Stimulated activated CD4-positive, alpha-beta T cell treated with anti-CD3 and anti-CD28 coated beads, Interleukin-2, amount 100 ng/mL, for 4 hours (primary cell): ENCODE measurements around the gene KIFC3.
"Not testable (repeated sequence)": the region's sequence is repeated elsewhere in the genome, so short reads cannot be mapped to it uniquely, and the experiment has no call there.

Experiments
- DNase-seq: peaks from one replicate; pipeline ENCODE4 v3.0.0-alpha.2; 2020; ENCODE audit warnings: low read depth

The KIFC3 gene

GRCh38 chr16:57802341-57803133 is at the start of gene KIFC3:
KIFC3 (minus strand) TSS chr16:57802491; CDS start chr16:57798243, 4,248 bp downstream.
- peak; percentile 62 for DNase-seq

DNA sequence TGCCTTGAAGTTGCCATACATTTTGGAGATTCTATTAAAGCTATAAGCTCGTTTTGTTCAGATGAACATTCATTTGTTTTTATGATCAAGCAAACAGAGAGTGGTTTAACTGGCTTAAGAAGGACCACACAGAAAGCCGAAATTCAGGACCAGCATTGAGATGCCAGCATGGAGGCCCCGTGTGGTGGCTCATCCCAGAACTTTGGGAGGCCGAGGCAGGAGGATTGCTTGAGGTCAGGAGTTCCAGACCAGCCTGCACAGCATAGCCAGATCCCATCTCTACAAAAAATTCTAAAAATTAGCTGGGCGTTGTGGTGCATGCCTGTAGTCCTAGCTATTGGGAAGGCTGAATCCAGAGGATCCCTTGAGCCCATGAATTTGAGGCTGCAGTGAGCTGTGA is 45.9 kb upstream of the KIFC3 start:
- DNase-seq, result no peak

DNA sequence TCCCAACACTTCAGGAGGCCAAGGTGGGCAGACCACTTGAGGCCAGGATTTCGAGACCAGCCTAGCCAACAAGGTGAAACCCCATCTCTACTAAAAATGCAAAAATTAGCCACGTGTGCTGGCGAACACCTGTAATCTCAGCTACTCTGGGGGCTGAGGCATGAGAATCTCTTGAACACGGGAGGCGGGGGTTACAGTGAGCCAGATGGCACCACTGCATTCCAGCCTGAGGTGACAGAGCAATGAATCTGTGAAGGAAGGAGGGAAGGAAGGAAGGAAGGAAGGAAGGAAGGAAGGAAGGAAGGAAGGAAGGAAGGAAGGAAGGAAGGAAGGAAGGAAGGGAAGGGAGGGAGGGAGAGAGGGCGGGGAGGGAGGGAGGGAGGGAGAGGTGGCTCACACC is 44.6 kb upstream of the KIFC3 start:
- not testable (repeated sequence) for DNase-seq

DNA sequence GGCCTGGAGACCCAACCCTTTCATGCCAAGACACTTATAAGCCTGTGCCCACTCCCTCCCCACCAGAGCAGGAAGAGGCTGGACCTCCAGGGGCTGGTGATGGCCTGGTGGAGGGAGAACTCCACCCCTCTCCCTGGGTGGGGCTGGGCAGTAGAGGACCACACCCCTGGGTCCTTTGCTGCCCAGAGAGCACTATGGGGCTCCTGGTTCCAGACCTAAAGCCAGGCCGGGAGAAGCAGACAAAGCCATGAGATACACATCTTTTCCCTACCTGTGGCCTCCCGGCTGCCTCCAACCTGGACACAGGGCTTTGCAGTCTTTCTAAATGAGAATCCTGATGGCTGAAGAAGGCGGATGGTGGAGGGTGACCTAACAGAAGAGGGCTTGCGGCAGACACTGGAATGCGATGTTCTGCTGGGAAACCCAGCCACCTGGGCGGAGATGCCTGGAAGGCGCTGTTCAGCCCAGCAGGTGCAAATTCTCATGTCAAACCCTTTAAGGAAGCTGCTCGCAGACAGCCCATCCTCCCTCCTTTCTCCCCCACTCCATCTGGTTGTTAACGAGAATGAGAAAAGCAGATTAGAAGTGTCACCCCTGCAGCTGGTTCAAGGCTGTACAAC is 43.9 kb upstream of the KIFC3 start:
- no peak for DNase-seq

- no peak for DNase-seq
These were observed 42.8 kb upstream of the KIFC3 start for GRCh38 chr16:57845115-57845514.

GRCh38 chr16:57844416-57845030 is 42.2 kb upstream of the KIFC3 start:
- no peak for DNase-seq

DNA sequence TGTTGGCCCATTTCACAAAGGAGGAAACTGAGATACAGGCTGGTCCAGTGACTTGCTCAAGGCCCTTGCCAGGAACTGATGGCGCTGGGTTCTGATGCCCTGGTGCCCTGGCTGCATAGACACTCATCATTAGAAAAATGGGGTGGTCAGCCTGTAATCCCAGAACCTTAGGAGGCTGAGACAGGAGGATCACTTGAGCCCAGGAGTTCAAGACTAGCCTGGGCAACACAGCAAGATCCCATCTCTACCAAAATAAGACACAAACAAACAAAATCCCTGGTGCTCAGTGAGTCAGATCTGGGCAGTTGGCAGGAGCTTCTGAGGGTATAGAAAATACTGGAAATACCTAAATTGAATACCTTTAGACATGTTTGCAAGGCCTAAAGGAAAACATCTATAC is 41.1 kb upstream of the KIFC3 start:
- DNase-seq, result no peak

DNA sequence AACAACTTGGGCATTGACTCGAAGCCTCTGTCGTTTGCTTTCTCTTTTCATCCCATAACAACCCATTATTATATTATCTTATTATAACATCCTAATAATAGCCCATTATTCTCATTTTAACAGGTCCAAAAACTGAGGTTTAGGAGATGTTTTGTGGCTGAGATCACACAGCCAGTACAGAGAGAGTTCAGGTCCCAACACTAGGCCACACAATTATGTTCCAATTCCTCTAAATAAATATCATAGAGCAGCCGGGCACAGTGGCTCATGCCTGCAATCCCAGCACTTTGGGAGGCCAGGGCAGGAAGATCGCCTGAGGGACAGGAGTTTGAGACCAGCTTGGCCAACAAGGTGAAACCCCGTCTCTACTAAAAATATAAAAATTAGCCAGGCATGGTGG is 40.3 kb upstream of the KIFC3 start:
- DNase-seq, result no peak

DNA sequence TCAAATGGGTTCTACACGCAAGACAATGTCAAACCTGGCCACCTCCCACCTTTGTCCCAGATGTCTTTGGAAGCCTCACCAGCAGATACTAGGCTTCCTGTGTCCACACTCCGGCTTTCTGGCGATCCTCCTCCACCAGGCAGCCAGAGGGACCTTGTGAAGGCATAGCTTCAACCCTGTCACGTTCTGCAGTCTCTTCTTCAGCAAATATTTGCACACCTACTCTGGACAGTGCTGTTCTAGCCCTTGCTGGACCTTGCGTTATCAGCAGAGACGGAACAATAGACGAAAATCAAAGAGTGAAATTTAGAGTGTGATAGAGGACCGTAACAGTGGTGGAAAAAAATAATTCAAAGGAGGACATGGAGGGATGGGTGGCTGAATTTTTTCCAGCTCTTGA is 38.5 kb upstream of the KIFC3 start:
- no peak for DNase-seq

GRCh38 chr16:57838161-57838560 is 35.9 kb upstream of the KIFC3 start:
- no peak for DNase-seq

GRCh38 chr16:57837305-57838125 is 35.2 kb upstream of the KIFC3 start:
- no peak for DNase-seq

GRCh38 chr16:57835439-57835838 is 33.1 kb upstream of the KIFC3 start:
- not testable (repeated sequence) for DNase-seq

- DNase-seq, result no peak
These were observed 32.6 kb upstream of the KIFC3 start for GRCh38 chr16:57834936-57835335.

GRCh38 chr16:57830890-57831484 is 28.7 kb upstream of the KIFC3 start:
- DNase-seq, result no peak

DNA sequence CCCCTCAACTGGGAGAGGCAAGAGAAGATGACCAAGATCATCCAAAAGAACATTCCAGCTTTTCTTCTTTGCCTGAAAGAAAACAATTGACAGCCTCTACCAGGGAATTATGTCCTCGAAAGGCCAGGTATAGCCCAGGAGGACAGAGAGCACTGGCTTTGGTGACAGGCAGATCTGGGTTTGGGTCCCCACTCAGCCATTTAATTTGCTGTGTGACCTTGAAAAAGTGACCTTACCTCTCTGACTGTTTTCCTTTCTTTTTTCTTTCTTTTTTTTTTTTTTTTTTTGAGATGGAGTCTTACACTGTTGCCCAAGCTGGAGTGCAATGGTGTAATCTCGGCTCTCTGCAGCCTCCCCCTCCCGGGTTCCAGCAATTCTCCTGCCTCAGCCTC is 27.7 kb upstream of the KIFC3 start:
- no peak for DNase-seq

DNA sequence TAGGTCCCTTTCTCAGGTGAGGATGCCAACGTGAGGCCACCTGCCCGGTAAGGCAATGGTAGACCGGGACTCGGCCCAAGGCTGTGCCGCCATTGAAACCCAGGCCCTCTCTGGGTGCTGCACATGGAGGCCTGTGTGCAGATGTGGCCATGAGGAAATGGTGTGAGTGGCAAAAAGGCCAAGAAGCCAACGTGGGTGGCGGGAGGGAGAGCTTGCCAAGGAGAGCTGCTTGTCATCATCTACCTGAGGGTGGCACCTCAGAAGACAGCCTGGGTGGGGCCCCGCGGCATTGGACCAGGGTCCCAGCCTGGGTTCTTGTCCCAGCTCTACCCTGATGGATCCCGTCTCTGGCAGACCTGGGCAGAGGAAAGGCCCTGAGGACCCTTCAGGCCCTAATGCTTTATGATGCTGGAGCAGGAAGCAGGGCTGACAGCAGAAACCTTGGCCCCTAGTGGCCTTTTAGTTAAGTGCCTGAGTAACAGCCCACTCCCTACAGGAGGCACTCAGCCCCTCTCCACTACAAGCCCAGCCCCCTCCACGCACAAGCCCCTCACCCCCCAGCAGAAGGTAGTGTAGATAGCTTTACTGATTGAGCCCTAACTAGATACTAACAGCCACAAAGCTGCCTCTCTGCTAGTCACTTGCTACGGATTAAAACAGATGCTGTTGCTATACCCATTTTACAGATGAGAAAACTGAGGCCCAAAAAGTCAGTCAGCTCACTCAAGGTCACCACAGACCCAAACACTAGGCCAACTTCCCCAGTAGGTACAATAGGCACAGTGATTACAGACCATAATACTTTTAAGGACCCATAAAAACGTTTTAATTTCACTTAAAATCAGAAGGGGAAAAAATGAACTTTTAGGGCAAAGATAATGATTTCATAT is 26.2 kb upstream of the KIFC3 start:
- DNase-seq, result no peak

DNA sequence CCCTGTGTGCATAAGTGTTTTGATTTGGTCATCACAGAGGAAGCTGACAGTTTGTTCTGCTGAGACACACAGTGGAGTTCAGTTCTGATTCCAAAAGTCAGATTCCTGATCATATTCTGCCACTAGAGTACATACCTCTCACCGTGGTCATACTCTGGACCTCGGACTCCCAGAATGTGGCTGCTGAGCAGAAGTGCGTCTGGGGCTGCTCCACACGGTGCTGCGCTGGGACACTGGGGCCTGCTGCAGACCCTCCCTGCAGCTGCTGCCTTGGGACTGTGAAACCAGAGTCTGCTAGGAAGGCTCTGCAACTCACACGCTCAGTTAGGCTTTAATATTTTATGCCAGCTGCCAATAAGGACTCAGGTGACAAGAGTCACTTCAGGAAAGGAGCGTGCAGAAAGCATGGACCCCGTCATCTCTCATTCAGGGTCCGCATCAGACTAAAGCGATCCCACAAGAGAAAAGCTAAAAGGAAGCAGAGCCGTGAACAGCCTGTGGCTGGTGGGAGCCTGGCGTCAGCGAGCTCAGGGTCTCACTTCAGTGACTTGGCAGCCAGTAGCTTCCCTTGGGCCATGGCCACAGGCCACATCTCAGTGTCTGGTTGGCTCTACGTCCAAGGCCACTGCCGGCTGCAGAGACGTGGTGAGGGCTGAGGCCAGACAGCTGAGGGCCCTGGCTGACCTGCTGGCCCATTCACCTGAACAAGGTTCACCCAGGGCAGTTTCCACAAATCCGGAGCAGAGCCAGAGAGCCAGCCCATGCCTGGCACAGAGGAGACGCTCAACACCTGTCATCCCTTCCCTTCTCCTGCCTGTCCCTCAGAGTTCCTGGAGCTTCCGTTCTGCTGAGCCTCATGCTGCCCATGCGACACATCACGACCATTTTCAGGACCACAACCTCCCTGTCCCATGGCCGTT is 24.7 kb upstream of the KIFC3 start:
- no peak for DNase-seq

GRCh38 chr16:57826052-57826451 is 23.8 kb upstream of the KIFC3 start:
- DNase-seq, result no peak

- no peak for DNase-seq
These were observed 23.2 kb upstream of the KIFC3 start for GRCh38 chr16:57825298-57826044.
